Cortex of kidney (tissue), 1 donor: Measurements from ENCODE around the gene SERGEF.

Experiments used
- DNase-seq: peaks from one replicate; lab custom pipeline; 2025; lab: John Stamatoyannopoulos, UW

Gene SERGEF

GRCh38 chr11:17813391-17814059 lies 199.3 kb downstream of the SERGEF start:
- no peak for DNase-seq

- no peak for DNase-seq
Observed at GRCh38 chr11:17812865-17813187, 200.0 kb downstream of the SERGEF start.

- DNase-seq, result no peak
Observed at GRCh38 chr11:17812091-17812864, 200.6 kb downstream of the SERGEF start.

- DNase-seq, result no peak
Observed at GRCh38 chr11:17811352-17811751, 201.5 kb downstream of the SERGEF start.

GRCh38 chr11:17810746-17811145 lies 202.1 kb downstream of the SERGEF start:
- no peak for DNase-seq

- DNase-seq, result no peak
Observed at GRCh38 chr11:17810041-17810440, 202.8 kb downstream of the SERGEF start.

- no peak for DNase-seq
Observed at GRCh38 chr11:17807034-17807433, 205.8 kb downstream of the SERGEF start.

GRCh38 chr11:17805873-17806272 lies 207.0 kb downstream of the SERGEF start:
- DNase-seq, result no peak

GRCh38 chr11:17805043-17805442 lies 207.8 kb downstream of the SERGEF start:
- no peak for DNase-seq

- DNase-seq, result no peak
Observed at GRCh38 chr11:17803754-17804334, 209.0 kb downstream of the SERGEF start.

- DNase-seq, result no peak
Observed at GRCh38 chr11:17802491-17802890, 210.4 kb downstream of the SERGEF start.

- DNase-seq, result no peak
Observed at GRCh38 chr11:17801166-17801565, 211.7 kb downstream of the SERGEF start.

GRCh38 chr11:17799147-17799546 lies 213.7 kb downstream of the SERGEF start:
- no peak for DNase-seq

GRCh38 chr11:17798716-17799115 lies 214.1 kb downstream of the SERGEF start:
- no peak for DNase-seq

GRCh38 chr11:17798253-17798652 lies 214.6 kb downstream of the SERGEF start:
- DNase-seq, result no peak

- no peak for DNase-seq
Observed at GRCh38 chr11:17796154-17796553, 216.7 kb downstream of the SERGEF start.

- no peak for DNase-seq
Observed at GRCh38 chr11:17794981-17795380, 217.9 kb downstream of the SERGEF start.

GRCh38 chr11:17793642-17794170 lies 219.1 kb downstream of the SERGEF start:
- no peak for DNase-seq

- no peak for DNase-seq
Observed at GRCh38 chr11:17792161-17792560, 220.7 kb downstream of the SERGEF start.

GRCh38 chr11:17791144-17791543 lies 221.7 kb downstream of the SERGEF start:
- no peak for DNase-seq

- DNase-seq, result no peak
Observed at GRCh38 chr11:17790453-17790852, 222.4 kb downstream of the SERGEF start.

GRCh38 chr11:17788084-17788483 lies 224.8 kb downstream of the SERGEF start:
- no peak for DNase-seq
